ENCODE results near the gene APOH. TPM values are rescaled to one million over a fixed set of nuclear protein-coding genes. Genes with fewer than 3 reads are reported as not detected.

APOH gene
- total and polyA plus RNA-seq, 2 of the 13 experiments (the other 11 are each of a cell fraction or from before 2014, with no cell fraction given) = 4,846 to 5,748 TPM

GRCh38 chr17:66220079-66220835, 9.0 kb downstream of the APOH start (continued):
- TF ChIP-seq FUBP1 (CRISPR knock-in tag; IDR thresholded peaks at IDR 0.05; ENCODE audit: borderline replicate concordance) = 0 out of 2 replicates have a peak, but pooled peaks have one; percentile 32
- 0 out of 2 replicates have a peak, but pooled peaks have one; percentile 20 for TF ChIP-seq ZMYM4 (CRISPR knock-in tag; IDR thresholded peaks at IDR 0.05)
- peak; percentile 54; the same call in 1 of the 2 replicates for TF ChIP-seq POLR2G (IDR thresholded peaks at IDR 0.05; ENCODE audit: low read depth, low read length)
- no peak for TF ChIP-seq BRCA1 (CRISPR knock-in tag; IDR thresholded peaks at IDR 0.05)
- TF ChIP-seq MEIS1 (CRISPR knock-in tag; IDR thresholded peaks at IDR 0.05; ENCODE audit: borderline replicate concordance) = no peak
- no peak for TF ChIP-seq SP2 (CRISPR knock-in tag; IDR thresholded peaks at IDR 0.05)
- TF ChIP-seq RBFOX2 (IDR thresholded peaks at IDR 0.05; ENCODE audit: low read depth, low read length) = peak; percentile 73
- no peak for TF ChIP-seq THRA (CRISPR knock-in tag; IDR thresholded peaks at IDR 0.05; ENCODE audit: borderline replicate concordance)
- no peak for TF ChIP-seq ZFP36 (IDR thresholded peaks at IDR 0.05; ENCODE audit: borderline replicate concordance, low read depth, low read length, partially characterized antibody)
- no peak for TF ChIP-seq FOXP4 (CRISPR knock-in tag; IDR thresholded peaks at IDR 0.05)
- 0 out of 2 replicates have a peak, but pooled peaks have one; percentile 22 for TF ChIP-seq MAX (IDR thresholded peaks at IDR 0.05)
- TF ChIP-seq AHR (CRISPR knock-in tag; IDR thresholded peaks at IDR 0.05) = no peak
- TF ChIP-seq MEIS2 (CRISPR knock-in tag; IDR thresholded peaks at IDR 0.05) = no peak
- TF ChIP-seq LCORL (IDR thresholded peaks at IDR 0.05) = no peak
- 0 out of 2 replicates have a peak, but pooled peaks have one; percentile 19 for TF ChIP-seq LCORL (CRISPR knock-in tag; IDR thresholded peaks at IDR 0.05)
- no peak for TF ChIP-seq ZSCAN22 (CRISPR knock-in tag; IDR thresholded peaks at IDR 0.05)
- no peak for TF ChIP-seq ZHX1 (CRISPR knock-in tag; IDR thresholded peaks at IDR 0.05; ENCODE audit: low read depth)
- TF ChIP-seq SALL1 (CRISPR knock-in tag; IDR thresholded peaks at IDR 0.05) = no peak
- no peak for TF ChIP-seq KDM6A (CRISPR knock-in tag; IDR thresholded peaks at IDR 0.05; ENCODE audit: low read depth)
- TF ChIP-seq SSRP1 (CRISPR knock-in tag; IDR thresholded peaks at IDR 0.05) = peak; percentile 90; the same call in 1 of the 2 replicates
- TF ChIP-seq FOXK1 (CRISPR knock-in tag; IDR thresholded peaks at IDR 0.05; ENCODE audit: borderline replicate concordance, low read depth) = peak; percentile 16; the same call in 1 of the 2 replicates

All from HepG2 (cell line).